NCI-H2227 (cell line): ENCODE data around the gene HECW1.
"Not testable (repeated sequence)": the region's sequence is repeated elsewhere in the genome, so short reads cannot be mapped to it uniquely, and the experiment has no call there.

Experiments
- DNase-seq: peaks from one replicate; lab custom pipeline; 2025; ENCODE audit not compliant: unreplicated experiment; lab: John Stamatoyannopoulos, UW

HECW1 gene

GRCh38 chr7:43460733-43461348 lies 348.4 kb downstream of the HECW1 start:
- DNase-seq = no peak

- no peak for DNase-seq
These were observed 349.0 kb downstream of the HECW1 start for GRCh38 chr7:43461349-43462024.

GRCh38 chr7:43462836-43463235 lies 350.4 kb downstream of the HECW1 start:
- no peak for DNase-seq

GRCh38 chr7:43463401-43463980 lies 351.0 kb downstream of the HECW1 start:
- no peak for DNase-seq

GRCh38 chr7:43465581-43466554 lies 353.4 kb downstream of the HECW1 start:
- DNase-seq = peak; percentile 3

GRCh38 chr7:43467406-43467805 lies 355.0 kb downstream of the HECW1 start:
- DNase-seq = no peak

- no peak for DNase-seq
These were observed 355.4 kb downstream of the HECW1 start for GRCh38 chr7:43467846-43468245.

GRCh38 chr7:43469051-43469450 lies 356.6 kb downstream of the HECW1 start:
- no peak for DNase-seq

GRCh38 chr7:43470110-43470509 lies 357.7 kb downstream of the HECW1 start:
- DNase-seq = no peak

GRCh38 chr7:43475983-43476382 lies 363.5 kb downstream of the HECW1 start:
- no peak for DNase-seq

GRCh38 chr7:43476896-43477295 lies 364.4 kb downstream of the HECW1 start:
- DNase-seq = no peak

- no peak for DNase-seq
These were observed 366.6 kb downstream of the HECW1 start for GRCh38 chr7:43479042-43479441.

GRCh38 chr7:43479543-43479942 lies 367.1 kb downstream of the HECW1 start:
- DNase-seq = no peak

GRCh38 chr7:43480581-43480980 lies 368.1 kb downstream of the HECW1 start:
- DNase-seq = no peak

- no peak for DNase-seq
These were observed 369.6 kb downstream of the HECW1 start for GRCh38 chr7:43481902-43482678.

- no peak for DNase-seq
These were observed 370.3 kb downstream of the HECW1 start for GRCh38 chr7:43482679-43483252.

- no peak for DNase-seq
These were observed 372.4 kb downstream of the HECW1 start for GRCh38 chr7:43484678-43485395.

GRCh38 chr7:43485580-43485979 lies 373.1 kb downstream of the HECW1 start:
- DNase-seq = no peak

GRCh38 chr7:43486008-43486407 lies 373.6 kb downstream of the HECW1 start:
- not testable (repeated sequence) for DNase-seq

GRCh38 chr7:43486634-43487033 lies 374.2 kb downstream of the HECW1 start:
- no peak for DNase-seq
